K562 (cell line): ENCODE data around the gene TSR3. TPM values are rescaled to one million over a fixed set of nuclear protein-coding genes. Genes with fewer than 3 reads are reported as not detected.

Experiments
- AFF1 ChIP-seq, 2 experiments: fragments of 450-650 bp; IDR thresholded peaks; 2 replicates each; pipeline ENCODE4 v1.6.1; 2018; ENCODE audit warnings: mild to moderate bottlenecking in 2 of 2, low read depth in 1 of 2; ENCODE audit not compliant: partially characterized antibody in 2 of 2
- FOXK2 ChIP-seq, 2 experiments: fragments of 450-650 bp; IDR thresholded peaks in 1 of 2; conservative IDR thresholded peaks in 1 of 2; 2 replicates each; pipeline ENCODE4 v1.6.1; 2016; ENCODE audit warnings: low read depth in 2 of 2, mild to moderate bottlenecking in 1 of 2
- HBP1 ChIP-seq: fragments of 450-650 bp; formaldehyde crosslinking; IDR thresholded peaks from 2 replicates; pipeline ENCODE4 v1.4.0; 2022; ENCODE audit warnings: missing genetic modification characterization
- MAX ChIP-seq: sonication (generic); formaldehyde crosslinking; IDR thresholded peaks from 2 replicates; pipeline ENCODE4 v1.9.0; 2022; ENCODE audit warnings: mild to moderate bottlenecking, missing genetic modification reagents
- NELFE ChIP-seq: IDR thresholded peaks from 2 replicates; pipeline ENCODE4 v1.6.1; 2011; ENCODE audit warnings: mild to moderate bottlenecking; ENCODE audit not compliant: insufficient read depth, insufficient read length
- NR2F6 ChIP-seq: fragments of 450-650 bp; formaldehyde crosslinking; IDR thresholded peaks from 2 replicates; pipeline ENCODE4 v1.4.0; 2020; ENCODE audit warnings: mild to moderate bottlenecking
- PRPF4 ChIP-seq: fragments of 200-400 bp; formaldehyde crosslinking; IDR thresholded peaks from one replicate; pipeline ENCODE4 v1.6.1; 2017; ENCODE audit warnings: low read length, low read depth, mild to moderate bottlenecking; ENCODE audit not compliant: insufficient read depth, poor library complexity, severe bottlenecking
- RAD21 ChIP-seq, 2 experiments: fragments of 250-450 bp in 1 of 2; fragments of 450-650 bp in 1 of 2; sonication (Bioruptor Pico) in 1 of 2; formaldehyde crosslinking in 1 of 2; IDR thresholded peaks in 1 of 2; conservative IDR thresholded peaks in 1 of 2; 2 replicates each; pipeline versions ENCODE4 v1.4.0 to v1.8.0; 2020 to 2022; ENCODE audit warnings: mild to moderate bottlenecking in 2 of 2, moderate library complexity in 1 of 2
- TAF9B ChIP-seq: fragments of 450-650 bp; IDR thresholded peaks from 2 replicates; pipeline ENCODE4 v1.6.1; 2018; ENCODE audit warnings: mild to moderate bottlenecking; ENCODE audit not compliant: partially characterized antibody
- UBTF ChIP-seq, 2 experiments: IDR thresholded peaks; 2 replicates each; pipeline ENCODE4 v1.6.1; 2012; ENCODE audit warnings: improper control_type of control experiment in 2 of 2, low read depth in 2 of 2, low read length in 2 of 2, borderline replicate concordance in 1 of 2
- YY1 ChIP-seq, 3 experiments: IDR thresholded peaks; 2 replicates each; pipeline ENCODE4 v1.6.1; 2011; ENCODE audit warnings: low read length in 2 of 3, mild to moderate bottlenecking in 2 of 3, moderate library complexity in 2 of 3, borderline replicate concordance in 1 of 3, control low read depth in 1 of 3, low read depth in 1 of 3; ENCODE audit not compliant: insufficient read depth in 3 of 3, insufficient replicate concordance in 2 of 3, control insufficient read depth in 1 of 3, insufficient read length in 1 of 3; ENCODE audit errors: extremely low read depth in 1 of 3
- ZBTB17 ChIP-seq: fragments of 450-650 bp; formaldehyde crosslinking; IDR thresholded peaks from 2 replicates; pipeline ENCODE4 v1.4.0; 2020; ENCODE audit warnings: mild to moderate bottlenecking
- ZBTB7A ChIP-seq: IDR thresholded peaks from 2 replicates; pipeline ENCODE4 v1.6.1; 2011; ENCODE audit warnings: low read depth, mild to moderate bottlenecking, low read length, moderate library complexity, borderline replicate concordance; ENCODE audit not compliant: control insufficient read depth
- ZFX ChIP-seq: sonication (generic); formaldehyde crosslinking; IDR thresholded peaks from 2 replicates; pipeline ENCODE4 v1.8.0; 2022; ENCODE audit warnings: mild to moderate bottlenecking, missing genetic modification reagents, moderate library complexity
- ZNF668 ChIP-seq: fragments of 250-450 bp; sonication (Bioruptor Pico); IDR thresholded peaks from 2 replicates; pipeline ENCODE4 v1.8.0; 2022; ENCODE audit warnings: mild to moderate bottlenecking, inconsistent platforms
- ZNF778 ChIP-seq: fragments of 450-650 bp; formaldehyde crosslinking; IDR thresholded peaks from 2 replicates; pipeline ENCODE4 v1.4.0; 2020; ENCODE audit warnings: mild to moderate bottlenecking, moderate library complexity
- polyA plus RNA-seq, 8 experiments: library from polyadenylated mRNA; depleted of rRNA in 4 of 8; stranded (reverse) in 5 of 8; unstranded in 3 of 8; fragments of >200 nt; fragmentation: Nextera tagmentation in 2 of 8; fragmentation: Illumina TruSeq in 1 of 8; extraction: Ambion mirVana in 2 of 8; extraction: Trizol in 1 of 8; gene quantifications; 2 replicates each; pipeline versions ENCODE4 v1.2.1 to v1.2.3, GENCODE V29; 2011 to 2014; ENCODE audit warnings: inconsistent platforms in 1 of 8, missing spikeins in 1 of 8
- total RNA-seq, 7 experiments: library from RNA; depleted of rRNA in 6 of 7; stranded (reverse); fragments of >200 nt in 6 of 7; fragmentation: Illumina TruSeq in 2 of 7; extraction: Trizol in 2 of 7; gene quantifications; 2 replicates each; pipeline versions ENCODE4 v1.2.1 to v1.2.3, GENCODE V29; 2011 to 2021; ENCODE audit warnings: low replicate concordance in 1 of 7

Gene TSR3
- total and polyA plus RNA-seq, 9 of the 15 experiments (the other 6 are each of a cell fraction or from before 2014, with no cell fraction given): 1.5 to 74.8 (median 16.5) TPM

- TF ChIP-seq FOXK2 (conservative IDR thresholded peaks at IDR 0.05 in 1 of 2, IDR thresholded peaks at IDR 0.05 in 1 of 2; ENCODE audit: low read depth in 2 of 2) (peak; percentile 84 to 89), YY1 (IDR thresholded peaks at IDR 0.05; ENCODE audit: borderline replicate concordance in 1 of 3, control insufficient read depth in 1 of 3, extremely low read depth in 1 of 3, insufficient read depth in 3 of 3, insufficient read length in 1 of 3, insufficient replicate concordance in 2 of 3, low read depth in 1 of 3, low read length in 2 of 3) (peak in 2 of 3 experiments; percentile 44 to 59), AFF1 (IDR thresholded peaks at IDR 0.05; ENCODE audit: low read depth in 1 of 2, partially characterized antibody in 2 of 2) (no peak), ZBTB17 (no peak), ZNF668 (CRISPR knock-in tag) (no peak), NR2F6 (CRISPR knock-in tag) (no peak), HBP1 (no peak), PRPF4 (no peak), RAD21 (CRISPR knock-in tag; conservative IDR thresholded peaks at IDR 0.05 in 1 of 2, IDR thresholded peaks at IDR 0.05 in 1 of 2) (peak; percentile 38 to 68), MAX (CRISPR knock-in tag) (peak; percentile 13; the same call in 1 of the 2 replicates), ZFX (CRISPR knock-in tag) (peak; percentile 10; the same call in 1 of the 2 replicates), NELFE (no peak), TAF9B (no peak), ZBTB7A (peak; percentile 90), ZNF778 (no peak), UBTF (IDR thresholded peaks at IDR 0.05; ENCODE audit: borderline replicate concordance in 1 of 2, low read depth in 2 of 2, low read length in 2 of 2) (0 out of 4 replicates have a peak, but pooled peaks of 1 of the 2 experiments have one; percentile 57)
These were observed 50.8 kb downstream of the TSR3 start (continued) for GRCh38 chr16:1300664-1301476.
